Esophagus squamous epithelium (tissue), 4 donors: ENCODE results near the gene LPAR2.

Source experiments
- POLR2A ChIP-seq, 4 donors: fragments of 450-650 bp; IDR thresholded peaks; one replicate each; pipeline ENCODE4 v1.6.1; 2017; ENCODE audit warnings: antibody characterized with exemption in 4 of 4, mild to moderate bottlenecking in 4 of 4, moderate library complexity in 3 of 4
- TF ChIP-seq, protein P1 (sequence below), 6 experiments: fragments of 450-650 bp in 4 of 6; fragments of 200-600 bp in 2 of 6; sonication (generic) in 2 of 6; IDR thresholded peaks; one replicate each; pipeline ENCODE4 v1.5.1; 2016 to 2019; ENCODE audit warnings: antibody characterized with exemption in 6 of 6, mild to moderate bottlenecking in 4 of 6, moderate library complexity in 4 of 6

DNA sequence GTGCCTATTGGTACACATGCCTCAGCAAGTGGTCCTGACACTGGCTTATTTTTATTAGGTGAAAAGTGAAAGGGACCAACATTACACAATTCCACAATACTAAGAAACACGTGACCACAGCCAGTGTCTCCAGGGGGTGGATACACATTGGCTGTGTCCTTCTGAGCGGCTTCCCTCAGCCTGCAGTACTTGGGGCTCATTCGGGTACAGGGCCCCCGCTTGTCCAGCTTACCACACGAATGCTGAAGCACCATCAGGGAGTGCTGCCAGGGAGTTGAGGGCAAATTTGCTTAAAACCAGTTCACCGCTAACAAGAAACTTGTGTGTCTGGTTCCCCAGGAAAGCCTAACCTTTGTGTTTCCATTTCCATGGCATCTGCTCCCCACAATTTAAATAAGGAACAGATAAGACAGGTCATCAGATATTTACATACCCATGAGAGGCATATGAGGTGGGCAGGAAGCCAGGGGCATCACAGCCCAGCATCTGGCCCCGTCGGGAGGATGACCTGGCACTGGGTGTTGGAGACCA, 32.8 kb downstream of the LPAR2 start:
- no peak for TF ChIP-seq POLR2A (IDR thresholded peaks at IDR 0.05)
- TF ChIP-seq, protein P1, sequence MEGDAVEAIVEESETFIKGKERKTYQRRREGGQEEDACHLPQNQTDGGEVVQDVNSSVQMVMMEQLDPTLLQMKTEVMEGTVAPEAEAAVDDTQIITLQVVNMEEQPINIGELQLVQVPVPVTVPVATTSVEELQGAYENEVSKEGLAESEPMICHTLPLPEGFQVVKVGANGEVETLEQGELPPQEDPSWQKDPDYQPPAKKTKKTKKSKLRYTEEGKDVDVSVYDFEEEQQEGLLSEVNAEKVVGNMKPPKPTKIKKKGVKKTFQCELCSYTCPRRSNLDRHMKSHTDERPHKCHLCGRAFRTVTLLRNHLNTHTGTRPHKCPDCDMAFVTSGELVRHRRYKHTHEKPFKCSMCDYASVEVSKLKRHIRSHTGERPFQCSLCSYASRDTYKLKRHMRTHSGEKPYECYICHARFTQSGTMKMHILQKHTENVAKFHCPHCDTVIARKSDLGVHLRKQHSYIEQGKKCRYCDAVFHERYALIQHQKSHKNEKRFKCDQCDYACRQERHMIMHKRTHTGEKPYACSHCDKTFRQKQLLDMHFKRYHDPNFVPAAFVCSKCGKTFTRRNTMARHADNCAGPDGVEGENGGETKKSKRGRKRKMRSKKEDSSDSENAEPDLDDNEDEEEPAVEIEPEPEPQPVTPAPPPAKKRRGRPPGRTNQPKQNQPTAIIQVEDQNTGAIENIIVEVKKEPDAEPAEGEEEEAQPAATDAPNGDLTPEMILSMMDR (IDR thresholded peaks at IDR 0.05): no peak
